Activated CD8-positive, alpha-beta memory T cell treated with anti-CD3 and anti-CD28 coated beads for 24 hours (primary cell): ENCODE results near the gene ZAR1L.

Experiments
- DNase-seq: peaks from one replicate; pipeline ENCODE4 v3.0.0-alpha.2; 2020

ZAR1L gene

DNA sequence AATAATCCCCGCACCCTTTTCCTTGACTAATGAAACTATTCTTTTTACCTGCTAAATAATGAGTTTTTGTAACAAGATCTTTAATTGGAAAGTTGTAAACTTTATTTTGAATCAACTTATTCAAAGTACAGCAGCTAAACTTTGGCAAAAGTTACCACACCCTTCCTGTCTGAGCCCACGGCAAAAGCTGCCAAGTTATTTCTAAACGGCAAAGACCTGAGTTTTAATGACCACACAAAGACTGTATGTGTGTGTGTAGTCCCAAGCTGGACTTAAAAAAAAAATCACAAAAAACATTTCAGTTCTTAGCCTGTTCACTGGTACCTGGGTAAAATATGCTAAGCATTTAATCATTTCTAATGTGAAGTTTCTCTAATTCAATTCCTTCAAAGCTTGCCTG is 60.7 kb downstream of the ZAR1L start:
- DNase-seq, result no peak

DNA sequence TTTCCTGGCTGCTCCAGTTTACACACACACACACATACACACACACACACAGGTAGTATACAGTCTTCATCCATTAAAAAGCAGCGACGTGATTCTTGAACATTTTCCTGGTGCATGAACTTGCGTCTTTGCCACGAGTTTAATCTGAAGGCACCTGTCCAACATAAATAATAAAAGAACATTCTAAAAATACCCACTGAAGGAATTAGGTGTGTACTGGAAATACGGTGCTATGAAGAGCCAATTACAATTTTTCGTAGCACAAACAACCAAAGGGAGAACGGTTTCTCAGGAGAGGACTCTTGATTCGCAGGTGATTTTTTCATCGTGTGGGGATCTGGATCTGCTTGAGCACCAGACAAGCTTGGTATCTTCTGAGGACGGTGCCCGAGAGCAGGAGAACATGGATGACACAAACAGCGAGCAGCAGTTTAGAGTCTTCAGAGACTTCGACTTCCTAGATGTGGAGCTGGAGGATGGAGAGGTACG is 61.2 kb downstream of the ZAR1L start:
- DNase-seq, result no peak
